Activated CD4-positive, alpha-beta T cell treated with anti-CD3 and anti-CD28 coated beads, Interleukin-2, Interleukin-6, amounts not matched to agents 100 ng/mL and 50 ng/mL, durations not matched to agents 16 hours and 8 hours (primary cell): ENCODE data around the gene TYW5.
A peak's percentile ranks its signal among the peaks of the same experiment; 100 is the strongest.

Experiments used
- DNase-seq: peaks from one replicate; pipeline ENCODE4 v3.0.0-alpha.2; 2020

TYW5 gene

GRCh38 chr2:199955339-199956061, at the start of gene TYW5, which contains the start of gene MAIP1:
Gene TYW5 (minus strand): TSS chr2:199955491. CDS start chr2:199955470, 21 bp downstream.
Gene MAIP1 (plus strand): TSS chr2:199955582. CDS start chr2:199955799, 217 bp downstream.
- peak; percentile 85 for DNase-seq

- DNase-seq = no peak
These were observed 48.2 kb upstream of the TYW5 start for GRCh38 chr2:200003444-200003843.

GRCh38 chr2:200000444-200001163, 45.3 kb upstream of the TYW5 start:
- no peak for DNase-seq

- DNase-seq = no peak
These were observed 43.9 kb upstream of the TYW5 start for GRCh38 chr2:199999166-199999565.

GRCh38 chr2:199997296-199997695, 42.0 kb upstream of the TYW5 start:
- no peak for DNase-seq

GRCh38 chr2:199994896-199995295, 39.6 kb upstream of the TYW5 start:
- DNase-seq = no peak

- DNase-seq = no peak
These were observed 39.1 kb upstream of the TYW5 start for GRCh38 chr2:199994371-199994770.

GRCh38 chr2:199992296-199992695, 37.0 kb upstream of the TYW5 start:
- no peak for DNase-seq

- no peak for DNase-seq
These were observed 36.4 kb upstream of the TYW5 start for GRCh38 chr2:199991691-199992090.

GRCh38 chr2:199989822-199990221, 34.5 kb upstream of the TYW5 start:
- DNase-seq = no peak

- no peak for DNase-seq
These were observed 32.9 kb upstream of the TYW5 start for GRCh38 chr2:199988151-199988550.

GRCh38 chr2:199987586-199987985, 32.3 kb upstream of the TYW5 start:
- DNase-seq = no peak

- DNase-seq = peak; percentile 78
These were observed 30.4 kb upstream of the TYW5 start for GRCh38 chr2:199985625-199986207.

- no peak for DNase-seq
These were observed 29.5 kb upstream of the TYW5 start for GRCh38 chr2:199984755-199985154.

- no peak for DNase-seq
These were observed 28.9 kb upstream of the TYW5 start for GRCh38 chr2:199984159-199984558.

- DNase-seq = no peak
These were observed 28.2 kb upstream of the TYW5 start for GRCh38 chr2:199983534-199983933.

- DNase-seq = no peak
These were observed 27.0 kb upstream of the TYW5 start for GRCh38 chr2:199982126-199982843.

GRCh38 chr2:199979832-199980628, 24.7 kb upstream of the TYW5 start:
- peak; percentile 84 for DNase-seq

- DNase-seq = no peak
These were observed 24.1 kb upstream of the TYW5 start for GRCh38 chr2:199979398-199979797.

- peak; percentile 84 for DNase-seq
These were observed 22.7 kb upstream of the TYW5 start for GRCh38 chr2:199977984-199978415.

GRCh38 chr2:199975273-199975895, 20.1 kb upstream of the TYW5 start:
- DNase-seq = no peak

- DNase-seq = no peak
These were observed 18.4 kb upstream of the TYW5 start for GRCh38 chr2:199973703-199974102.
